HEK293T (cell line): ENCODE results near the gene CST9.

Experiments used
- FOXA1 ChIP-seq: fragments of 450-650 bp; IDR thresholded peaks from 2 replicates; pipeline ENCODE4 v1.6.1; 2016; ENCODE audit warnings: mild to moderate bottlenecking
- FOXK2 ChIP-seq: fragments of 450-650 bp; IDR thresholded peaks from 2 replicates; pipeline ENCODE4 v1.6.1; 2016; ENCODE audit warnings: mild to moderate bottlenecking
- L3MBTL2 ChIP-seq: fragments of 450-650 bp; conservative IDR thresholded peaks from 2 replicates; pipeline ENCODE4 v1.6.1; 2016; ENCODE audit warnings: mild to moderate bottlenecking
- NFRKB ChIP-seq: fragments of 450-650 bp; IDR thresholded peaks from 2 replicates; pipeline ENCODE4 v1.6.1; 2016; ENCODE audit warnings: mild to moderate bottlenecking, moderate library complexity
- SUZ12 ChIP-seq: fragments of 450-650 bp; IDR thresholded peaks from 2 replicates; pipeline ENCODE4 v1.6.1; 2016; ENCODE audit warnings: mild to moderate bottlenecking
- TARDBP ChIP-seq: fragments of 450-650 bp; IDR thresholded peaks from 2 replicates; pipeline ENCODE4 v1.6.1; 2016
- ZNF384 ChIP-seq: fragments of 450-650 bp; IDR thresholded peaks from 2 replicates; pipeline ENCODE4 v1.6.1; 2016

DNA sequence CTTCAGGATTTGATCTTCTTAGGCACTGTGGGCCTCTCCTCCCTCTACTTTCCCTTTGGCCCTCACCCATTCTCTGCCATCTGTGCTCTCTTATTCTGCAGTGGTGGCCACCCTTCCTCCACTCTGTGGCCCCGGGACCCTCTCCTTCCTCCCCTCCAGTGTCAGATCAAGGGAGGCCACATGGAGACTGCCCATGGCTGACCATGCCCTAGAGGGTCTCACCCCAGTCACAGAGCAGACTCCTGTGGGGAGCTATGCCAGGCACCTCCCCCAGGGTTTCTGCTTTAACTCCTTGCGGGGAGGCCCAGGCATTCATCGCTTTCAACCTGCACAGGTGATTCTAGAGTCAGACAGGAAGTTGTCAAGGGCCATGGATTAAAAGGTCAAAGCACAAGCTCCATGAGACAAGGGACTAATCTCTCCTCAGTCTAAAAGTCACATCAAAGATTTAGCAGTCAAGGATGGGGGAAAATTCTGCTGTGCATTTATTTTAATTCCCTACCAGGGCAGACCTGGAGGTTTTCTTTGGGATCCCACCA is 47.8 kb upstream of the CST9 start:
- TF ChIP-seq TARDBP (no peak), FOXK2 (no peak), FOXA1 (no peak), NFRKB (no peak), L3MBTL2 (no peak), ZNF384 (no peak), SUZ12 (no peak)
